Pancreas (tissue), 10 donors: Measurements from ENCODE around the gene STIL. TPM values are rescaled to one million over a fixed set of nuclear protein-coding genes. Genes with fewer than 3 reads are reported as not detected.
A peak's percentile ranks its signal among the peaks of the same experiment; 100 is the strongest.
"Not testable (repeated sequence)": the region's sequence is repeated elsewhere in the genome, so short reads cannot be mapped to it uniquely, and the experiment has no call there.

Source experiments
- ATAC-seq, 4 donors: fragments of 200-7000 bp; cut with Tn5 transposase; one replicate each; pipeline versions ENCODE4 v1.8.0 to v1.9.1; 2020; ENCODE audit warnings: mild to moderate bottlenecking in 4 of 4, moderate library complexity in 4 of 4
- DNase-seq, 6 donors: peaks; one replicate each; pipeline ENCODE4 v3.0.0-alpha.2; 2020
- FAIRE-seq: peaks from 2 replicates; lab custom pipeline; 2012; peaks lifted over from hg19 to GRCh38; lab: Jason Lieb, UNC
- H3K27ac ChIP-seq, 4 donors: fragments of 200-600 bp; sonication (generic); 1 replicate in 3 of 4; 2 replicates in 1 of 4; pipeline versions ENCODE4 v1.5.0 to v1.8.0; 2020
- H3K27me3 ChIP-seq, 4 donors: fragments of 200-600 bp; one replicate each; pipeline ENCODE4 v1.8.0; 2021
- H3K36me3 ChIP-seq, 3 donors: fragments of 200-600 bp; sonication (generic) in 1 of 3; one replicate each; pipeline versions ENCODE4 v1.5.0 to v1.8.0; 2020 to 2021
- H3K4me1 ChIP-seq, 3 donors: fragments of 200-600 bp; one replicate each; pipeline ENCODE4 v1.8.0; 2021
- H3K4me3 ChIP-seq, 4 donors: fragments of 200-600 bp; sonication (generic) in 2 of 4; one replicate each; pipeline versions ENCODE4 v1.5.0 to v1.8.0; 2020 to 2021
- H3K9me3 ChIP-seq, 4 donors: fragments of 200-600 bp; one replicate each; pipeline ENCODE4 v1.8.0; 2021
- CTCF ChIP-seq, 4 donors: fragments of 200-600 bp; sonication (generic) in 3 of 4; IDR thresholded peaks; one replicate each; pipeline versions ENCODE4 v1.5.0 to v1.8.0; 2021; ENCODE audit warnings: antibody characterized with exemption in 4 of 4
- WGBS, 2 donors: extraction: QIAGEN DNeasy Blood & Tissue Kit; methylation state at CpG; one replicate each; pipeline ENCODE4 v1.1.7; 2013; 5-methylcytosine and 5-hydroxymethylcytosine counted together
- intact Hi-C, 3 donors: fragments of 100-400 bp; cut with DNase I; formaldehyde crosslinking; loops; one replicate each; pipeline versions ENCODE4 v1.11.1 to v1.14.2; 2022
- polyA plus RNA-seq, 2 donors: library from polyadenylated mRNA; stranded (reverse); fragments of 200-250 nt; gene quantifications; one replicate each; pipeline ENCODE4 v1.2.3, GENCODE V29; 2013
- total RNA-seq, 6 donors: library from RNA; stranded (reverse); fragmentation: NEBNext Ultra II Directional in 4 of 6; extraction: Animal tissue kit (Norgen Biotek cat#: 25700) in 4 of 6; gene quantifications; one replicate each; pipeline versions ENCODE4 v1.2.1 to v1.2.4, GENCODE V29; 2021 to 2023
- donor health status: healthy with polysubstance abuse.
- donor health status: DM: no; HTN: no; CAD: no; lungs with moderate emphysema.
- donor health status: DM: no; HTN: no; CAD: no.
- donor health status: control.
- donor health status: control.
- donor health status: Bipolar disorder and iron deficiency.
- donor health status: DM: yes; HTN: yes; CAD: no.
- donor health status: DM: no; HTN: no; CAD: no.
- donor health status: DM: no; HTN: no; CAD: no.
- donor health status: DM: yes; HTN: yes; CAD: no.

Gene STIL
- total and polyA plus RNA-seq, 8 donors = 0.43 to 1.5 (median 0.53) TPM

- FAIRE-seq = no peak
- H3K36me3 ChIP-seq = no peaks in the 10 kb centered on the region
- TF ChIP-seq CTCF (IDR thresholded peaks at IDR 0.05) = no peak
- WGBS, 2 donors = 77 to 93% methylated on average over 2 of the region's 2 CpGs
- no peak overlapping the region for H3K4me3 ChIP-seq
- H3K4me1 ChIP-seq = no peaks in the 10 kb centered on the region
- DNase-seq = no peak
- intact Hi-C loops = no loop called here
- H3K27ac ChIP-seq = no peak overlapping the region
- no peak for ATAC-seq
- H3K9me3 ChIP-seq = no peaks in the 10 kb centered on the region
- no peaks in the 10 kb centered on the region for H3K27me3 ChIP-seq
Observed at GRCh38 chr1:47276850-47277249, 37.1 kb downstream of the STIL start.

- H3K27ac ChIP-seq, intact Hi-C loops, FAIRE-seq: not testable (repeated sequence)
Observed at GRCh38 chr1:47275811-47276210, 38.1 kb downstream of the STIL start.

GRCh38 chr1:47265529-47265928 is 48.4 kb downstream of the STIL start:
- not testable (repeated sequence) for FAIRE-seq, H3K36me3 ChIP-seq, H3K4me1 ChIP-seq, H3K4me3 ChIP-seq, H3K27ac ChIP-seq, ATAC-seq, H3K27me3 ChIP-seq, H3K9me3 ChIP-seq, DNase-seq
- whole genome bisulfite sequencing, 2 donors = 97 to 98% methylated on average over 8 of the region's 8 CpGs
- intact Hi-C loops = loop anchor here in 1 of 3 donors (10.0 kb wide), 1 partner anchor 81 kb away; no protein-coding TSS in a partner anchor

More at GRCh38 chr1:47275811-47276210, 38.1 kb downstream of the STIL start:
- not testable (repeated sequence) for H3K9me3 ChIP-seq, H3K4me3 ChIP-seq, ATAC-seq, DNase-seq, H3K4me1 ChIP-seq, H3K27me3 ChIP-seq, H3K36me3 ChIP-seq
- 96 to 98% methylated on average over 7 of the region's 7 CpGs for WGBS, 2 donors

GRCh38 chr1:47262787-47263413 is 51.0 kb downstream of the STIL start:
- 63 to 64% methylated on average over 1 of the region's 1 CpG for WGBS, 2 donors
- intact Hi-C loops = loop anchor here in 1 of 3 donors (10.0 kb wide), 1 partner anchor 78 kb away; no protein-coding TSS in a partner anchor
- DNase-seq (peak in 3 of 6 donors; percentile 22 to 63 (median 26)), FAIRE-seq (peak; percentile 76), ATAC-seq (peak; percentile 60 to 85 (median 73))
- Histone ChIP-seq H3K27ac (no peak overlapping the region), H3K4me1 (no peaks in the 10 kb centered on the region), H3K9me3 (no peaks in the 10 kb centered on the region), H3K4me3 (no peak overlapping the region), H3K27me3 (no peaks in the 10 kb centered on the region), H3K36me3 (no peaks in the 10 kb centered on the region)
- TF ChIP-seq CTCF (IDR thresholded peaks at IDR 0.05) = peak in 3 of 4 donors; percentile 26 to 52 (median 51)

GRCh38 chr1:47257224-47257623 is 56.7 kb downstream of the STIL start:
- Histone ChIP-seq H3K36me3 (no peaks in the 10 kb centered on the region), H3K27ac (no peak overlapping the region), H3K4me3 (no peak overlapping the region), H3K9me3 (no peaks in the 10 kb centered on the region), H3K27me3 (no peaks in the 10 kb centered on the region), H3K4me1 (no peaks in the 10 kb centered on the region)
- TF ChIP-seq CTCF (IDR thresholded peaks at IDR 0.05) = no peak
- intact Hi-C loops = no loop called here
- no peak for FAIRE-seq
- DNase-seq = no peak
- ATAC-seq = no peak
- 57 to 60% methylated on average over 2 of the region's 2 CpGs for WGBS, 2 donors

GRCh38 chr1:47252795-47253194 is 61.2 kb downstream of the STIL start:
- no peak for DNase-seq
- TF ChIP-seq CTCF (IDR thresholded peaks at IDR 0.05) = no peak
- 88 to 93% methylated on average over 5 of the region's 5 CpGs for WGBS, 2 donors
- H3K9me3 ChIP-seq = no peaks in the 10 kb centered on the region
- H3K27me3 ChIP-seq = no peaks in the 10 kb centered on the region
- FAIRE-seq = no peak
- intact Hi-C loops = no loop called here
- H3K4me3 ChIP-seq = no peak overlapping the region
- H3K4me1 ChIP-seq = no peaks in the 10 kb centered on the region
- H3K27ac ChIP-seq = no peak overlapping the region
- no peak for ATAC-seq
- no peaks in the 10 kb centered on the region for H3K36me3 ChIP-seq
